K562 (cell line): ENCODE measurements around the gene MPZL1. TPM values are rescaled to one million over a fixed set of nuclear protein-coding genes. Genes with fewer than 3 reads are reported as not detected.
A peak's percentile ranks its signal among the peaks of the same experiment; 100 is the strongest.

Experiments
- BRF2 ChIP-seq: IDR thresholded peaks from 3 replicates; pipeline ENCODE4 v1.6.1; 2011; ENCODE audit warnings: borderline replicate concordance, mild to moderate bottlenecking; ENCODE audit not compliant: insufficient read length, insufficient read depth
- GATA2 ChIP-seq: sonication (generic); formaldehyde crosslinking; IDR thresholded peaks from 2 replicates; pipeline ENCODE4 v1.4.0; 2020; ENCODE audit warnings: mild to moderate bottlenecking, missing genetic modification reagents
- MEIS2 ChIP-seq: fragments of 450-650 bp; IDR thresholded peaks from 2 replicates; pipeline ENCODE4 v1.6.1; 2014; ENCODE audit warnings: mild to moderate bottlenecking; ENCODE audit not compliant: partially characterized antibody
- PKNOX1 ChIP-seq: fragments of 450-650 bp; IDR thresholded peaks from 2 replicates; pipeline ENCODE4 v1.6.1; 2016
- POLR2H ChIP-seq: IDR thresholded peaks from 2 replicates; pipeline ENCODE4 v1.6.1; 2016; ENCODE audit warnings: missing genetic modification characterization, low read depth, mild to moderate bottlenecking, control low read depth, missing compliant biosample characterization, moderate library complexity
- RBBP5 ChIP-seq: fragments of 200-600 bp; sonication (generic); IDR thresholded peaks from 2 replicates; pipeline ENCODE4 v1.6.1; 2012; ENCODE audit warnings: borderline replicate concordance, mild to moderate bottlenecking, low read length, control low read depth, inconsistent platforms; ENCODE audit not compliant: insufficient read depth, poor library complexity, severe bottlenecking
- RCOR1 ChIP-seq, 2 experiments: IDR thresholded peaks; 2 replicates each; pipeline ENCODE4 v1.6.1; 2012; ENCODE audit warnings: low read depth in 2 of 2, low read length in 2 of 2, borderline replicate concordance in 1 of 2, improper control_type of control experiment in 1 of 2
- RNF2 ChIP-seq: sonication (generic); IDR thresholded peaks from 2 replicates; pipeline ENCODE4 v1.6.1; 2016
- TCF3 ChIP-seq: sonication (generic); formaldehyde crosslinking; IDR thresholded peaks from 2 replicates; pipeline ENCODE4 v1.4.0; 2020; ENCODE audit warnings: mild to moderate bottlenecking, missing genetic modification reagents
- THAP7 ChIP-seq: fragments of 250-450 bp; sonication (Bioruptor Pico); IDR thresholded peaks from 2 replicates; pipeline ENCODE4 v1.5.0; 2021
- THRAP3 ChIP-seq: fragments of 450-650 bp; IDR thresholded peaks from 2 replicates; pipeline ENCODE4 v1.6.1; 2016; ENCODE audit warnings: mild to moderate bottlenecking, inconsistent platforms, borderline replicate concordance
- TSHZ1 ChIP-seq: fragments of 250-450 bp; sonication (Bioruptor Pico); IDR thresholded peaks from 2 replicates; pipeline ENCODE4 v1.4.0; 2020; ENCODE audit warnings: mild to moderate bottlenecking, moderate library complexity
- USF1 ChIP-seq: sonication (generic); formaldehyde crosslinking; IDR thresholded peaks from 2 replicates; pipeline ENCODE4 v1.9.0; 2022; ENCODE audit warnings: mild to moderate bottlenecking, missing genetic modification reagents
- ZNF165 ChIP-seq: fragments of 250-450 bp; sonication (Bioruptor Pico); IDR thresholded peaks from 2 replicates; pipeline ENCODE4 v1.4.0; 2020; ENCODE audit warnings: borderline replicate concordance
- ZNF431 ChIP-seq: sonication (generic); formaldehyde crosslinking; IDR thresholded peaks from 2 replicates; pipeline ENCODE4 v1.8.0; 2022; ENCODE audit warnings: mild to moderate bottlenecking, missing genetic modification reagents
- ZNF511 ChIP-seq: sonication (generic); formaldehyde crosslinking; IDR thresholded peaks from 2 replicates; pipeline ENCODE4 v1.8.0; 2022; ENCODE audit warnings: mild to moderate bottlenecking, missing genetic modification reagents
- ZNF707 ChIP-seq: fragments of 250-450 bp; sonication (Bioruptor Pico); conservative IDR thresholded peaks from 2 replicates; pipeline ENCODE4 v1.8.0; 2022; ENCODE audit warnings: inconsistent platforms, mild to moderate bottlenecking, moderate library complexity
- ZNF740 ChIP-seq, 3 experiments: fragments of 200-800 bp in 1 of 3; sonication (Bioruptor generic) in 1 of 3; sonication (generic) in 1 of 3; formaldehyde crosslinking in 1 of 3; IDR thresholded peaks; 2 replicates each; pipeline versions ENCODE4 v1.6.1 to v1.8.0; 2016 to 2022; ENCODE audit warnings: mild to moderate bottlenecking in 2 of 3, missing compliant biosample characterization in 2 of 3, missing genetic modification characterization in 2 of 3, missing genetic modification reagents in 1 of 3
- polyA plus RNA-seq, 8 experiments: library from polyadenylated mRNA; depleted of rRNA in 4 of 8; stranded (reverse) in 5 of 8; unstranded in 3 of 8; fragments of >200 nt; fragmentation: Nextera tagmentation in 2 of 8; fragmentation: Illumina TruSeq in 1 of 8; extraction: Ambion mirVana in 2 of 8; extraction: Trizol in 1 of 8; gene quantifications; 2 replicates each; pipeline versions ENCODE4 v1.2.1 to v1.2.3, GENCODE V29; 2011 to 2014; ENCODE audit warnings: inconsistent platforms in 1 of 8, missing spikeins in 1 of 8
- total RNA-seq, 7 experiments: library from RNA; depleted of rRNA in 6 of 7; stranded (reverse); fragments of >200 nt in 6 of 7; fragmentation: Illumina TruSeq in 2 of 7; extraction: Trizol in 2 of 7; gene quantifications; 2 replicates each; pipeline versions ENCODE4 v1.2.1 to v1.2.3, GENCODE V29; 2011 to 2021; ENCODE audit warnings: low replicate concordance in 1 of 7

MPZL1 gene
- total and polyA plus RNA-seq, 9 of the 15 experiments (the other 6 are each of a cell fraction or from before 2014, with no cell fraction given): 14.5 to 153 (median 66.5) TPM

GRCh38 chr1:167820684-167821355 lies 99.0 kb downstream of the MPZL1 start (continued):
- no peak for TF ChIP-seq ZNF740 (CRISPR knock-in tag; IDR thresholded peaks at IDR 0.05)
- TF ChIP-seq ZNF740 (tag; IDR thresholded peaks at IDR 0.05): no peak
- TF ChIP-seq ZNF431 (CRISPR knock-in tag): no peak
- no peak for TF ChIP-seq THAP7 (CRISPR knock-in tag)
- no peak for TF ChIP-seq BRF2
- TF ChIP-seq ZNF707 (CRISPR knock-in tag): 0 out of 2 replicates have a peak, but pooled peaks have one; percentile 36
- no peak for TF ChIP-seq THRAP3
- no peak for TF ChIP-seq TSHZ1 (CRISPR knock-in tag)
- no peak for TF ChIP-seq GATA2 (CRISPR knock-in tag)
- TF ChIP-seq USF1 (CRISPR knock-in tag): 0 out of 2 replicates have a peak, but pooled peaks have one; percentile 15
- TF ChIP-seq MEIS2: no peak
- no peak for TF ChIP-seq POLR2H
- no peak for TF ChIP-seq RNF2
- no peak for TF ChIP-seq RCOR1 (IDR thresholded peaks at IDR 0.05; ENCODE audit: borderline replicate concordance in 1 of 2, low read depth in 2 of 2, low read length in 2 of 2)
- TF ChIP-seq RBBP5: no peak
- TF ChIP-seq ZNF511 (CRISPR knock-in tag): no peak
- no peak for TF ChIP-seq PKNOX1
- TF ChIP-seq TCF3 (CRISPR knock-in tag): no peak
- no peak for TF ChIP-seq ZNF165
